Measurements from ENCODE around the gene RAB11FIP4.

RAB11FIP4 gene

DNA sequence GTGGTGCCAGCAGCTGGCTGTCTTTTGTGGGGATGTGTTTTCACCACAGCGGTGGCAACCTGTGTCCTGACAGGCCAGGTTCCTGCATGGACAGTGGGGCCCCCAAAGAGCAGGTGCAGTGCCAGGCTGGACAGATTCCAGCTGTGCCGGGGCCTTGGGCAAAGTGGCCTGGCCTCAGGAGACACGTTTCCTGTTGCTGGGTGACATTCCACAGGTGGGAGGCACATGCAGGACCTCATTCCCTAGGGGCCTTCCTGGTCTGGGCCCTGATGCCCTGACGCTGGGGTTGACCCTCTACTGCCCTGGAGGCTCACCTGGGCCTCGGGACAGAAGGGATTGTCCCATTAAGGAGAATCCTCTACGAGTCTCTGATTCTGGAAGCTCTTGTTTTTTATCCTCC, 182.4 kb downstream of the RAB11FIP4 start:
- FAIRE-seq = no peak

- FAIRE-seq = no peak
These were observed 183.0 kb downstream of the RAB11FIP4 start for GRCh38 chr17:31574458-31574857.

GRCh38 chr17:31575043-31575442, 183.6 kb downstream of the RAB11FIP4 start:
- no peak for FAIRE-seq

DNA sequence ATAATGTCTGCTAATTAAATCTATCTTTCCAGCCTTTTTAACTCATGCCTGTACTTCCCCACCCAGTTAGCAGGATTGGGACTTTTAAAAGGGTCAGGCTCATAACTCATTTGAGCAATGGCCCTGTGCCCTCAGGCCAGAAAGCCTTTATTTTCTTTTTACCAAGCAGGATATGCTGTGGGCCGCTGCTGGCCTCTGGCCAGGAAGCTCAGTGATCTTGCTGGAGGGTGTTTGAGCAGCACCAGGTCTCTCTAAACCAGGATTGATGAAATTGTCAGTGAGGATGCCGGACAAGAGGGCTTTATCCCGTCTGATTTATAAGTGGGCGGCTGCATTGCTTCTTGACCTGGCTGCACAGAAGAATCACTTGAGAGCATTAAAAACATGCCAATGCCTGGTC, 187.8 kb downstream of the RAB11FIP4 start:
- no peak for FAIRE-seq

DNA sequence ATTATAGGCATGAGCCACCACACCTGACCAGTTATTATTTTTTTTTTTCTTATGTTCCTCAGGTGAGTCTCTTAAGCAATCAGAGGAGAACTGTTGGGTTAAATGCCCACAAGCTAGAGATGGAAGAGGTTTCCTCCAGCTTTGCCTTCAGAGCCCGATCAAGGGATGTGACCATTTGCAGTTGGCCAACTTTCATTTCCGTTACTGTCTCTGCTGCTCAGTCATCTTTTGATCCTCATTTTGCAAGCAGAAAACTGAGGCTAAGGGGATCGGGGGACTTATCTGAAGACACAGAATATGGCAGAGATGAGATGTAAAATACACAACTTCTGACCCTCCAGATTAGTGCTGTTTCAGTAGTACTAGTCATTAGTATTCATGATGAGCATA, 188.8 kb downstream of the RAB11FIP4 start:
- FAIRE-seq = no peak

DNA sequence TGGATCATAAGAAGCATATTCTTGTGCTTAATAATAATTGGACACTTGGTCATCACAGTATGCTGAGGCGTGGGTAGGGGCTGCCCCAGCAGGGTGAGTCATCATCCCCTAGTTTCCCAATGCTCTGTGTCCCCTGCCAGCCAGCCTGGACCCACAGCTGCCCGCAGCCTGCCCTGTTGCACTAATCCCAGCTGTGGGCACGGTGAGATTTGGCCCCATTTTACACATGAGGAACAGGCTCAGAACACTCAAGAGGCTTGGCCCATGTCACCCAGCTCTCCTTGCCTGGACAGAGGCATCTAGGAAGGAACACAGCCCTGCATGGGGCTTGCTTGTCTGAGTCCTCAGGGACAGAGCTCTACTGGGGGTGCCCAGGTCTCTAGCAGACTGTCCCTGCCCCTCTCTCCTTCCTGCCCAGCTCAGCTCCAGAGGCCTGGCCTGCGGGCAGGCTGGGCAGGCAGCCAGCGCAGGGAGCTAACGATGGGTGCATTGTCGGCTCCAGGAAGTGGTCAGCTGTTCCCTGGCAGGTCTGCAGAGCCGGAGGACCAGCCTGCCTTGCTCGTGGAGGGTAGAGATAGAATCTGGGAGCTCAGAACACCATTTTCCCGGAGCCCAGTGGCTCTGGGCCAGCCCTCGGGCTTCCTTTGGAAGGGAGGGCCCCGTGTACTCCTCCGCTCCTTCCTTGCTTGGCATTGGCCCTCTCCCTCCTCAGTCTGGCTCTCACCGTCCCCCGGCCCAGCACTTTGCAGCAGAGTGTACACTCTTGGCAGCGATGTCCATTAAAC, 189.4 kb downstream of the RAB11FIP4 start:
- no peak for FAIRE-seq

DNA sequence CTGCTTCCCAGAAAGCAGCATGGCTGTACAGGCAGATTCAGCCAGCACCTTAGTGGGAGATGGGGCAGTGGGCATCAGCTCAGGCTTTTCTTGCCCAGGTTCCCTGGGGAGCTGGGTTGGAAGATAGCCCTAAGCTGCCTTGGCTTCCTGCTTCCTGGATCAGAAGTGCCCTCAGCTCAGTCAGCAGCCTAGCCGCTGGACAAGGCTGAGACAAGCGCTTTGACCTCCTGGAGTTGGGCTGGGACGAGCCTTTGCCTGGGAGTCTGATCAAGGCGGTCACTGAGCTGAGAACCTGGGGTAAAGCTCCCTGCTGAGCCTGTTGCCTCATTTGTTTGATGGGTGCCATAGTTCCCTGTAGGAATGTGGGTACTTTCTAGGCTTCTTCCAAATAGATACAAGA, 190.0 kb downstream of the RAB11FIP4 start:
- no peak for FAIRE-seq

DNA sequence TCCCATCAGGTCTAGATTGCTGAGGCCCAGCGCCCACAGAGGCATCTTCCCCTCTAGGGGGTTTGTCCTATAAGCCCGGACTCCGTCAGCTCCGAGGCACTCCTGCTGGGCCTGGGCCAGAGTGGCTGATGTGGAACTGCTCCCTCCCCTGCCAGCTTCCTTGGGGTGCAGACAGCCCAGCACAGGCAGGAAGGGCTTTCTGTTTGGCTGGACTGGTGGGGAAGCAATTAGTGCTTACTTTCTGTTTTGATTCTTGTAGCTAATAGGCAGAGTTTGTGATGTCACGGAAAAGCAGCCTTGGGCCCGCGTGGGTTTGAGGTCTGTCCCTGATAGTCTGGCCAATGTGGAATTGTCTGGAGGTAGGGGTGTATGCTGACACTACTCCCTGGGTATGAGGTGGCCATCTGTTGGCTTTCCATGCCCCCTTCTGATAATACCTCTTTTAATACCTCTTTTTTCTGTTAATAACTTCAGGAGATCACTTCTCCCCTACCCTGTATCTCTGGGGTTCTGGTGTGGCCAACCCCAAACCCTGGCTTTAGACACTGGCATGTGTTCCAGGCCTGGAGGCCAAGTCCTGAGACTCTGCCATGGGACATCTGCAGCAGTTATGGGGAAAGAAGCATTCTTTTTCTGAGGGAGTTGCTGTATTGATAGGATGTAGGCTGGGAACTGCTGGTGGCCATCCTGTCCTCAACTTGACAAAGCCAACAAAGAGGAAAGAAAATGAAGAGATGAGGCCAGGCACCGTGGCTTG, 190.9 kb downstream of the RAB11FIP4 start:
- FAIRE-seq = no peak

GRCh38 chr17:31583772-31584356, 192.4 kb downstream of the RAB11FIP4 start:
- FAIRE-seq = no peak

DNA sequence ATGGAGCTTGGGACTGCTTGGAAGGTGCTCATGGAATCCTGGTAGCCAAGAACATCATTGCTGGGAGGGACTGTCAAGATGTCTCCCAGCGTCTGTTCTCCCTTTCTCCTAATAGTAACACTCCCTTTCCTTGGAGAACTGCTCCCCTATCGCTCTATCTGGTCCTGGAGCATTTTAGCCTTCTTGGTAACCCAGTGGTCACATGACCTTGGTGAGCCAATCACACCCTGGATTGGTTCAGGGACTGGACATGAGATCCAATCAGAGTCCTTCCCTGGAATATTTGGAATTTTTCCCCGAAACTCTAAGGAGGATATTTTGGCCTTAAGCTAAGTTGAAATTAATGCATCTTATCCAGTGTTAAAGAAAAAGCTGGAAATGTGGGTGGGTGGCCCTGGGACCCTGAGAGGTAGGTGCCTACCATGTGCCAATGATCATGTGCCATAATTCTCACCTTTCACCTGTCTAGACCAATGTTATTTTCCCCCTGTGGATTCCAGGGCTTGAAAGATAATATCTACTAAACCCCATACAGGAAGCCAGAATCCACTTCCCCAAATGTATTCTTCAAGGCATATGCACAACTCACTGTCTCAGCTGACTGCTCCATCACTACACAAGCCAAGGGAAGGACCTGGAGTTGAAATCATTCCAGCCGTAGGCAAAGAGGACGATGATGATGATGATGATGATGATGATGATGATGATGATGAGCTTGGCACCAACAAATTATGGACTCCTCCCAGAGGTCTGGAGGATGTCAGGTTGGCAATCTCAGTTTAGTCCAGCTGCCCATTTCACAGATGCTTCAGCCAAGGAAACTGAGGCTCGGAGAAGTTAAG, 193.2 kb downstream of the RAB11FIP4 start:
- FAIRE-seq = no peak

DNA sequence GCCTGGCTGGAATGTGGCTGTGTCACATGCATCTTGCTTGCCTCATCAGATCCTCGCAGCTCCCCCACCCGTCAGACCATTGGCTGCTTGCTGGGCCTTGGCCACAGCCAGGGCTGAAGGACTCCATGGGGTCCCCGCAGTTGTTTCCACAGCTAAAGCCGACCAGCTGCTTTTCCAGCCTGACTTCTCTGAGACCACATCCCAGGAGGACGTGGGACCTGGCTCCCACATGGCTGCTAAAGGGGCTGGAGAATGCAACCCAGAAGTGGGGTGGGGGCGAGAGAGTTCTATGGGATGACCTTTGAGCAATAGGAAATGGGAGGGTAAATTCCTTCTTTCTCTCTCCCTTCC, 193.8 kb downstream of the RAB11FIP4 start:
- no peak for FAIRE-seq

DNA sequence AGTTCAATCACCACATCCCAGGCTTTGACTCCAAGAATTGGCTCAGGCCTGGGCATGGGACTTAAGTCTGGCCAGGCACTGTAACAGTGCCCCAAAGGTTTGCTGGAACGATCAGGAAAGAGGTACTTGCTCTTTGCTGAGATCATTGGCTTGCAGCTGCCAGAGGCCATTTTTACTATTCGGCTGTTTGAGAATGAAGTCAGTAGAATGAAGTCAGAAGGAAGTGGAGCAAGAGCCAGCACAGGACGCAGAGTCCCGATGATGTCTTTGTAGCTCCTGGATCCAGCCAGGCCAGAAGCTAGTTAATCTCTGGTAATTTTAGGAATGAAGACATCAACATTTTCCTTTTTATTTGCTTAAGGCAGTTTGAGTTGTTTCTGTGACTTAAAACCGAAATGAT, 195.5 kb downstream of the RAB11FIP4 start:
- no peak for FAIRE-seq

DNA sequence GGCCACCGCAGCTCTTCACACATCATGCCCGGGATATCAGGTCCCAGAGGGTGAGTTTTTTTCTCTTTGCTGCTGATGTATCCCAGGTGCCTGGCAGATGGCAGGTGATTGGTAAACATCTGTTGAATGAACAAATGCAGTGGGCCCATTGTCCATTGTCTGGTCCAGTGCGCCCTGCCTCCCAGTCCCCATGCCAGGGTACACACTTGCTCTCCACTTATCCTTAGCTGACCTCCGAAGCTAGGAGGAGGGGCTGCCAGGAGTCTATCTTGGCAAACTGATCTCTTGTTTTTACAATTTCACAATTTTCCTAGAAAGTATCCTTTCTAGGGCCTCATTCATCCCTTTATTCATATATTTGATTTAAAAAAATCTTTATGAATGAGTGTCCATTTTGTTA, 196.0 kb downstream of the RAB11FIP4 start:
- no peak for FAIRE-seq

Measured in colon (tissue), 2 donors.